Measurements from ENCODE around the gene RAPGEF3. TPM values are rescaled to one million over a fixed set of nuclear protein-coding genes. Genes with fewer than 3 reads are reported as not detected.

Gene RAPGEF3
- total and polyA plus RNA-seq, 2 donors (not counting 1 experiment from before 2014, with no cell fraction given), result 1.8 to 5.2 TPM

DNA sequence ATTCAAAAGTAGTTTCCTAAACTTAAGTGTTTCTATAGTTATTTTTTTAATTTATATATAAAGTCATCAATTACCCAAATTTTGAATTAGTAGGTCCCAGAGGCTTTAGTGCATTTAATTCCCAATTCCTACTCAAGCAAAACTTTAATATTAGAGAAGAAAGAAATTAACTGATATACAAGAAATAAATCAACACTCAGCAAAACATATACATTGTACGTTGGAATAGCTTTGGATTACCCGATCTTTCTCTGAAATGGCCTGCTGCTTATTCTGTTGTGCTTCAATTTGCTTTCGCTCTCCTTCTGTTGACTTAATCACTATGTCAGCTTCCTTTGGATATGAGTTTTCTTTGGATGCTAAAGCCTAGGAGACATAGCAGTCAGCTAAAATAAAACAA is 71.0 kb downstream of the RAPGEF3 start:
- H3K4me2 ChIP-seq (replicated peaks; ENCODE audit: low read depth, low read length, poor library complexity, severe bottlenecking), result no peak overlapping the region
- ChIA-PET CTCF (interaction anchor here (0.5 to 2.8 kb wide), 6 partner anchors 10 to 1756 kb away, joined by 3 to 28 read pairs (median 4); no protein-coding TSS in a partner anchor), POLR2A (no interaction called here)
- H3K9ac ChIP-seq (ENCODE audit: low read length), result no peak overlapping the region
- H3K36me3 ChIP-seq (replicated peaks in 1 of 2; ENCODE audit: control extremely low read depth in 1 of 2, control insufficient read depth in 1 of 2, extremely low read depth in 1 of 2, insufficient read depth in 2 of 2, low read length in 1 of 2), result peaks cover 4 to 60% of the 10 kb centered on the region in 2 experiments
- no peaks in the 10 kb centered on the region for H3K27me3 ChIP-seq (replicated peaks in 1 of 4; ENCODE audit: control extremely low read depth in 1 of 4, control insufficient read depth in 3 of 4, insufficient read depth in 4 of 4, low read length in 3 of 4)
- H3K4me1 ChIP-seq (ENCODE audit: control insufficient read depth in 2 of 2, insufficient read depth in 2 of 2, low read length in 2 of 2), result no peaks in the 10 kb centered on the region
- H3K79me2 ChIP-seq (ENCODE audit: control insufficient read depth, insufficient read depth, low read length), result peaks cover 9% of the 10 kb centered on the region
- no peak overlapping the region for H3K4me3 ChIP-seq (ENCODE audit: control extremely low read depth in 1 of 5, extremely low read depth in 1 of 5, insufficient read depth in 1 of 5, low read depth in 2 of 5, low read length in 4 of 5)
- Mint-ChIP-seq H3K27me3 (no peaks in the 10 kb centered on the region), H3K9me3 (ENCODE audit: insufficient read depth) (no peaks in the 10 kb centered on the region), H3K4me1 (peaks cover 4% of the 10 kb centered on the region), H3K4me3 (no peak overlapping the region), H3K27ac (no peak overlapping the region)
- 100% methylated on average over 1 of the region's 3 CpGs for WGBS (ENCODE audit: insufficient coverage)
- H4K20me1 ChIP-seq (ENCODE audit: control insufficient read depth, insufficient read depth, low read length, poor library complexity, severe bottlenecking), result no peaks in the 10 kb centered on the region
- no peak overlapping the region for H3K27ac ChIP-seq (ENCODE audit: low read length in 2 of 2)
- intact Hi-C loops (cut with micrococcal nuclease), result loop anchor here (2.0 kb wide), 1 partner anchor 655 kb away; no protein-coding TSS in a partner anchor
- H3K9me3 ChIP-seq (ENCODE audit: control extremely low read depth in 1 of 3, control insufficient read depth in 2 of 3, insufficient read depth in 1 of 3, low read length in 2 of 3), result no peaks in the 10 kb centered on the region
- DNase-seq (no peak), ATAC-seq (ENCODE audit: low read depth) (no peak)
- TF ChIP-seq EZH2 (IDR thresholded peaks at IDR 0.05; ENCODE audit: borderline replicate concordance, insufficient read depth, low read depth, low read length, poor library complexity, severe bottlenecking), result no peak
- TF ChIP-seq, protein P1, sequence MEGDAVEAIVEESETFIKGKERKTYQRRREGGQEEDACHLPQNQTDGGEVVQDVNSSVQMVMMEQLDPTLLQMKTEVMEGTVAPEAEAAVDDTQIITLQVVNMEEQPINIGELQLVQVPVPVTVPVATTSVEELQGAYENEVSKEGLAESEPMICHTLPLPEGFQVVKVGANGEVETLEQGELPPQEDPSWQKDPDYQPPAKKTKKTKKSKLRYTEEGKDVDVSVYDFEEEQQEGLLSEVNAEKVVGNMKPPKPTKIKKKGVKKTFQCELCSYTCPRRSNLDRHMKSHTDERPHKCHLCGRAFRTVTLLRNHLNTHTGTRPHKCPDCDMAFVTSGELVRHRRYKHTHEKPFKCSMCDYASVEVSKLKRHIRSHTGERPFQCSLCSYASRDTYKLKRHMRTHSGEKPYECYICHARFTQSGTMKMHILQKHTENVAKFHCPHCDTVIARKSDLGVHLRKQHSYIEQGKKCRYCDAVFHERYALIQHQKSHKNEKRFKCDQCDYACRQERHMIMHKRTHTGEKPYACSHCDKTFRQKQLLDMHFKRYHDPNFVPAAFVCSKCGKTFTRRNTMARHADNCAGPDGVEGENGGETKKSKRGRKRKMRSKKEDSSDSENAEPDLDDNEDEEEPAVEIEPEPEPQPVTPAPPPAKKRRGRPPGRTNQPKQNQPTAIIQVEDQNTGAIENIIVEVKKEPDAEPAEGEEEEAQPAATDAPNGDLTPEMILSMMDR (IDR thresholded peaks at IDR 0.05), result no peak
- no peak overlapping the region for H2AFZ ChIP-seq (ENCODE audit: insufficient read depth, low read depth, low read length, poor library complexity, severe bottlenecking)

DNA sequence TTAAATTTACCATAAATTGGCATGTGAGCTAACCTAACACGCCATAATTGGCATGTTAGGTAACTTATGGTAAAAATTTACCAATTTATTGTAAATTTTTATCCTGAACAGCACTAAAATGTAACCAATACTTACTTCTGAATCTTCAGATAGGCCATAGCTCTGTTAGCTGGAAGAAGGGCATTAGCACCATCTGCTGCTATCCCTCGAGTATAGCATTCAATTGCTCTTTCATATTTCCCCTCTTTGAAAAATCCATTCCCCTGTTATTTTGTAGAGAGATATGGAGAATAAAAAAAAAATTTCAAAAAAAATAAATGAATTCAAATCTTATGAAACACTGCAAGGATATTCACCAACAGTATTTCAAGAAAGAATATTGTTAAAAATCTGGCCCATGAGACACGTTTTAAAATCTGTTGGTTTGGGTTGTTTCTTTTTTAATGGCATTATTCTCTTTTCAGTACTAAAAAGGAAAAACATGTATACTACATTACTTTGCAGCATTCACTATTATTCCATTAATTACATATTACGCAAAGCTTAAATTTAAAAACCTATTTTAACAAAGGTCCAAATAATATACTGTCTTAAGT is 71.9 kb downstream of the RAPGEF3 start:
- ChIA-PET CTCF (interaction anchor here (0.5 to 2.8 kb wide), 11 partner anchors 11 to 1755 kb away, joined by 3 to 28 read pairs (median 4); no protein-coding TSS in a partner anchor), POLR2A (no interaction called here)
- DNase-seq (peak; percentile 39), ATAC-seq (ENCODE audit: low read depth) (no peak)
- Mint-ChIP-seq H3K27ac (no peak overlapping the region), H3K4me1 (peaks cover 4% of the 10 kb centered on the region), H3K9me3 (ENCODE audit: insufficient read depth) (no peaks in the 10 kb centered on the region), H3K4me3 (no peak overlapping the region), H3K27me3 (no peaks in the 10 kb centered on the region)
- TF ChIP-seq, protein P1 (IDR thresholded peaks at IDR 0.05), result peak; percentile 72
- TF ChIP-seq EZH2 (IDR thresholded peaks at IDR 0.05; ENCODE audit: borderline replicate concordance, insufficient read depth, low read depth, low read length, poor library complexity, severe bottlenecking), result no peak
- peaks cover 8% of the 10 kb centered on the region for H3K79me2 ChIP-seq (ENCODE audit: control insufficient read depth, insufficient read depth, low read length)
- intact Hi-C loops (cut with micrococcal nuclease), result loop anchor here (1.0 to 2.0 kb wide), 2 partner anchors 35 to 654 kb away; no protein-coding TSS in a partner anchor
- no peak overlapping the region for H2AFZ ChIP-seq (ENCODE audit: insufficient read depth, low read depth, low read length, poor library complexity, severe bottlenecking)
- H4K20me1 ChIP-seq (ENCODE audit: control insufficient read depth, insufficient read depth, low read length, poor library complexity, severe bottlenecking), result no peaks in the 10 kb centered on the region
- H3K9ac ChIP-seq (ENCODE audit: low read length), result no peak overlapping the region
- H3K36me3 ChIP-seq (replicated peaks in 1 of 2; ENCODE audit: control extremely low read depth in 1 of 2, control insufficient read depth in 1 of 2, extremely low read depth in 1 of 2, insufficient read depth in 2 of 2, low read length in 1 of 2), result peaks cover 4 to 51% of the 10 kb centered on the region in 2 experiments
- no peaks in the 10 kb centered on the region for H3K9me3 ChIP-seq (ENCODE audit: control extremely low read depth in 1 of 3, control insufficient read depth in 2 of 3, insufficient read depth in 1 of 3, low read length in 2 of 3)
- no CpG with 5 or more reads among the region's 4 CpGs for WGBS (ENCODE audit: insufficient coverage)
- H3K4me1 ChIP-seq (ENCODE audit: control insufficient read depth in 2 of 2, insufficient read depth in 2 of 2, low read length in 2 of 2), result no peaks in the 10 kb centered on the region
- no peaks in the 10 kb centered on the region for H3K27me3 ChIP-seq (replicated peaks in 1 of 4; ENCODE audit: control extremely low read depth in 1 of 4, control insufficient read depth in 3 of 4, insufficient read depth in 4 of 4, low read length in 3 of 4)
- H3K4me3 ChIP-seq (ENCODE audit: control extremely low read depth in 1 of 5, extremely low read depth in 1 of 5, insufficient read depth in 1 of 5, low read depth in 2 of 5, low read length in 4 of 5), result no peak overlapping the region
- no peak overlapping the region for H3K4me2 ChIP-seq (replicated peaks; ENCODE audit: low read depth, low read length, poor library complexity, severe bottlenecking)
- H3K27ac ChIP-seq (ENCODE audit: low read length in 2 of 2), result no peak overlapping the region
